ENCODE data around the gene NUDT19.
A peak's percentile ranks its signal among the peaks of the same experiment; 100 is the strongest.

DNA sequence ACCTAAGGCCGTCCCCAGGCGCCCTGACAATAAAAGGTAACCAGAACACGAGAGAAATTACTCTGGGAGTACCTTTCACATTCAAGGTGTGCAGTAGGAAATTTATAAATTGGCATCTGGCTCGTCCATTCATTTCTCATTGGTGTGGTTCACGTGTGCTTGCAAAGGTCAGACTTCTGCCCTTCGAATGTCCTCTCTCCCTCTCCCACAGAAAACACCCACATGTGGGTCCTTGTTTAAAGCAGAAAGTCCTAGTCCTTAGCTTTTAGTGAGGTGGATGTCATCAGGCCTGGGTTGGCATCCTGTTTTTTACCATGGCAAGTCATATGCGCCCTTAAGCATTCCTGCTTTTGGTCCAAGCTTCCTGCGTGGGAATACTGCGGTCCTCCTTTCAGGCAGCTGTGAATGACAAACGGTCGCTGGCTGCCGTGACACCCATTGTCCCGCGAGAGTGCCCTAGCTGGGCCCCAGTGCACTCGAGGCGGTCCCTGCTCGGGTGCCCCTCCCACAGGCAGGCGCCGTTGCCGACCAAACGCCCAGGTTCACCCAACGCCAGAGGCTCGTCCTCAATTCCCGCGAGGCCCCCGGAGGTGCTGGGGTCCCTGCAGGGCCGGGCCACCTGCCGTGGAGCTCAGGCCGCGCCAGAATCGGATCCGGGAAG is at the start of gene NUDT19:
- TF ChIP-seq, protein P1, sequence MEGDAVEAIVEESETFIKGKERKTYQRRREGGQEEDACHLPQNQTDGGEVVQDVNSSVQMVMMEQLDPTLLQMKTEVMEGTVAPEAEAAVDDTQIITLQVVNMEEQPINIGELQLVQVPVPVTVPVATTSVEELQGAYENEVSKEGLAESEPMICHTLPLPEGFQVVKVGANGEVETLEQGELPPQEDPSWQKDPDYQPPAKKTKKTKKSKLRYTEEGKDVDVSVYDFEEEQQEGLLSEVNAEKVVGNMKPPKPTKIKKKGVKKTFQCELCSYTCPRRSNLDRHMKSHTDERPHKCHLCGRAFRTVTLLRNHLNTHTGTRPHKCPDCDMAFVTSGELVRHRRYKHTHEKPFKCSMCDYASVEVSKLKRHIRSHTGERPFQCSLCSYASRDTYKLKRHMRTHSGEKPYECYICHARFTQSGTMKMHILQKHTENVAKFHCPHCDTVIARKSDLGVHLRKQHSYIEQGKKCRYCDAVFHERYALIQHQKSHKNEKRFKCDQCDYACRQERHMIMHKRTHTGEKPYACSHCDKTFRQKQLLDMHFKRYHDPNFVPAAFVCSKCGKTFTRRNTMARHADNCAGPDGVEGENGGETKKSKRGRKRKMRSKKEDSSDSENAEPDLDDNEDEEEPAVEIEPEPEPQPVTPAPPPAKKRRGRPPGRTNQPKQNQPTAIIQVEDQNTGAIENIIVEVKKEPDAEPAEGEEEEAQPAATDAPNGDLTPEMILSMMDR (IDR thresholded peaks at IDR 0.05): no peak
- peak; percentile 81 for TF ChIP-seq POLR2A (IDR thresholded peaks at IDR 0.05)
